Stimulated activated CD4-positive, alpha-beta T cell treated with anti-CD3 and anti-CD28 coated beads, TNF-alpha, amount 100 ng/mL, for 48 hours (primary cell): ENCODE data around the gene WDR31.
A peak's percentile ranks its signal among the peaks of the same experiment; 100 is the strongest.
"Not testable (repeated sequence)": the region's sequence is repeated elsewhere in the genome, so short reads cannot be mapped to it uniquely, and the experiment has no call there.

Source experiments
- DNase-seq, 3 donors: peaks; one replicate each; pipeline ENCODE4 v3.0.0-alpha.2; 2020; ENCODE audit warnings: low read depth in 3 of 3

Gene WDR31

DNA sequence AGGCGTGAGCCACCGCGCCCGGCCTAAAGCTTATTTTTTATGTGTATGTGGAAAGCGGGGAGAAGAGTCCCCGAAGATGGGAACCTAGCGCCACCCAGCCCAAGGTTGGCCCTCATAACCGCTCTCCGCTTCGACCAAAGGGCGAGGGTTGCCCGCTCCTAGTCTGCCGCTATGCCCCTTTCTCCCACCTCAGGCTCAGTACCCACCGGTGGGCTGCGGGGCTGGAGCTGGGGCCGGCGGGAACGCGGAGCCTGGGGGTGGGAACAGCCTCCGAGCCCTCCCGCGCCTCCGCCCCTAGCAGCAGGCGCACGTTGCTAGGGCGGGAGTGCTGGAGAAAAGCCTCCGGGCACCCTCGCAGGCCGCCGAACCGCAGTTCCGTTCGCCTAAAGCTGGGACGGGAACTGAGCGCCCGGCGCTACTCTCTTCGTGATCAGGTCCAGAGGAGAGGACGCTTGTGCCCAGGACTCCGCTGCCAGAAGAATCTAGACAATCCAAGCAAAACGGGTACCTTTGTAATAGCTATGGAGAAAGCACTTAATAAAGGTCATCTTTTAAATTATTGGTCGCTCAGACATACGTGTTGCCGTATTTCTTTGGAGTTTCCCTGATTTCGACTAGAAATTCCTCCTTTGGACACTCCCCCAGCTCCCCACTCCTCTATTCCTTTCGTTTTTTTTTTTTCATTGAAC, at the start of gene WDR31:
Gene WDR31, minus strand, starts transcription at position 265 of the 689 bp plus-strand sequence. CDS start 8,253 bp downstream, outside the sequence.
- peak; percentile 62 to 75 (median 73) for DNase-seq

DNA sequence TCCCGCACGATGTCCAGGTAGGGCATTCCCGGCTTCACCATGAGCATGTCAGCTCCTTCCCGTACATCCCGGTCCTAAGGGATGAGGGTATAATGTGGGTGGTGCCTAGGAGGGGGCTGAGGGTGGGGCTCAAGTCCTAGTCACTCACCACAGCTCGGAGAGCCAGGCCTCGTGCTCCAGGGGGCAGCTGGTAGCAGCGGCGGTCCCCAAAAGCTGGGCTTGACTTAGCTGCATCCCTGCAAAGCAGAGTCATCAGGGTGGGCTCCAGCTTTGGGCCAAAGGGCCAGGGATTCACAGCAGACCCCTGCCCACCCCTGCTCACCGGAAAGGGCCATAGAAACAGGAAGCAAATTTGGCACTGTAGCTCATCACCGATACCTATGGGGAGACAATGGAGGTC, 49.4 kb upstream of the WDR31 start:
- DNase-seq = no peak

DNA sequence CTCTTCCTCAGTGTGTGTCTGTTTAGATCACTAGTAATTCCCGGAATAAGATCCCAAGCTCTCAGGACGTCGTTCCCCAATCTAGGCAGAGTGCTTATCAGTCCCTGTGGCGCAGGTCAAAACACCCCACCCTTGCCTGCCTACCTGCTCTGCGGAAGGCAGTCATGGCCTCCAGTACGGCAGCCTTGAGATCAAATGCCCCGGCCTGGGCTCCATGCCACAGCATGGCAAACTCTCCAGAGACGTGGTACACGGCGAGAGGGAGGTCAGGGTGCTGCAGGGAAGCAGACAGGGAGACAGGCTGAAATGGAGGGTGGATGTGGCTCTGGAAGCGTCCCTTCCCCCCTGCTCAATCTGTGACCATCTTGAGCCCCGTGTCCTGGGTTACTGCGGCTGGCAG, 48.8 kb upstream of the WDR31 start:
- no peak for DNase-seq

DNA sequence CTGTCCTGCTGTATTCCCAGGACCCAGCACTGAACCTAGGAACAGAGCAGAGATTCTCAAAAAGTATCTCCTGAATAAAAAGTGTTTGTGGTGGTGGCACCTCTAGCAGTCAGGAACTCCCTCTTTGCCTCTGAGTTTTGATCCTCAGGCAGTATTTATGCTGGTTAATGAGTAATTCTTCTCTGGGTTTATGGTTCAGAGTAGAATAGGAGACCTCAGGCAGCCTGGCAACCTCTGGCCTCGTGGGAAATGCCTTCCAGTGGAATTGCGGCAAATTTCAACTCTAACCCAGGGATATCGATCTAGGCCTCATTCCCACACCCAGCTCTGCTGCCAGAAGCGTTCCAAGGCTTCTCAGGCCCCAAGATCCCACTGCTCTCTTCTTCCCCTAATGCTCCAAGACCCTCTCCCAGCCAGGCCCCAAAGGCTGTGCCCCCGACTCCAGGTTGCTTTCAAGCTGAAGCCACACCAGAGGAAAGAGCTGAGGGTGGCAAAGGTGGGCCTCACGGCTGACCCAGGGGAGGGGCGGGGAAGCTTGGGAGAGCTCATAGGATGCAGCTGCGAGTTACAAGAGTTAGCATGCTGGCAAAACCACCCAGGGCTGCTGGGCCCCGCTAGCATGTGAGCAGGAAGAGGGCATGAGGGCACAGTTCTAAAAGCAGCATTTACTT, 47.6 kb upstream of the WDR31 start:
- no peak for DNase-seq

DNA sequence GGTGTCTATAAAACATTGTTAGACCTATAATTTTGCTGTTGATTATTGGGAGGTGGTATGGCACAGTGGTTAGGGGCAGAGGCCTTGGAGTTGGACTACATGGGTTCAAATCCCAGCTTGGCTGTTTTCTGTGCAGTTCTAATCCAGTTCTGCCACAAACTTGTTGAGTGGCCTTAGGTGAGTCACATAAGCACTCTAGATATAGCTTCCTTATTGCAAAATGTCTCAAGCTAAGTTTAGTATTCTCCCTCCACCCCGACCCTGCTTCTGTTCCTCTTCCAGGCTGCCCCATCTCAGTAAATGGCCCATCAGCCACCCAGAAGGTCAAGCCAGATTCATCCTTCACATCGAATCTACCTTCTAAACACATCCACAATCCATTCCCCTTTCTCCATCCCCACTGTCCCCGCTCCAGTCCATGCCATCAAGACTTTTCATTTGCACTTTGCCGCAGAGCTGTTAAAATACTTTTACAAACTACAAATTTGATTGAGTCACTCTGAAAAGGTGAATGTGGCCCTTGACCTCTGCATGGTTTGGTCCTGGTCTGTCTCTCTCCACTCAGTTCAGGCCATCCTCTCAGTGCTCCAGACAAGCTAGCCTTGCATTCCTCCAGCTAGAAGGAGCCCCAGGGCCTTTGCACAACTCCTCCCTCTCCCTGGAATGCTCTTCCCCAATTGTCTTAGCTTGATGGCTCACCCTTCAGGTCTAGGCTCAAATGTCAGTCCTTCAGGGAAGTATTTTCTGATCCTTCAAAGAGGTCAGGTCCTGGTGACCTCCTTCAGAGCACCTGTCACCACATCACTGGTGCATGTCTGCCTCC, 46.7 kb upstream of the WDR31 start:
- no peak for DNase-seq

DNA sequence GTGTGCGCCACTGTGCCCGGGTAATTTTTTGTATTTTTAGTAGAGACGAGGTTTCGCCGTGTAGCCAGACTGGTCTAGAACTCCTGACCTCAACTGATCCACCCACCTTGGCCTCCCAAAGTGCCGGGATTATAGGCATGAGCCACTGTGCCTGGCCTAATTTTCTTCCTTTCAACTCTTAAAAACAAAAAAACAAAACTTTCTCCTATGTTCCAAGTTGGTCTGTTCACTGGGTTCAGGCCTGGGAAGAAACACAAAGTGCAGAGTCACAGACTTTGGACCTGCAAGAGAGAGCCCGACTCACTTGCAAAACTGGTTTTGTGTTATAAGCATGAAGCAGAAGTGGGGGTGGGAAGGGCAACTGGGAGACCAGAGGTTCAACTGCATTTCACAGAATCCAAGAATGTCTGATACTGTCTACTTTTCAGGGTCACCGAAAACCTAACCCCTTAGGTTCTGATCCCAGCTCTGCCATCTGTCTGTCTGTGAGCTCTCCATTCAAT, 41.9 kb upstream of the WDR31 start:
- no peak for DNase-seq

DNA sequence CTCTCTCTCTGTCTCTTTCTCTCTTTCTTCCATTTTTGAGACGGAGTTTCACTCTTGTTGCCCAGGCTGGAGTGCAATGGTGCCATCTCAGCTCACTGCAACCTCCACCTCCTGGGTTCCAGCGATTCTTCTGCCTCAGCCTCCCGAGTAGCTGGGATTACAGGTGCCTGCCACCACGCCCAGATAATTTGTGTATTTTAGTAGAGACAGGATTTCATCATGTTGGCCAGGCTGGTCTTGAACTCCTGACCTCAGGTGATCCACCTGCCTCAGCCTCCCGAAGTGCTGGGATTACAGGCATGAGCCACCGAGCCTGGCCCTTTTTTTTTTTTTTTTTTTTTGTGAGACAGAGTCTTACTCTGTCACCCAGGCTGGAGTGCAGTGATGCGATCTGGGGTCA, 41.4 kb upstream of the WDR31 start:
- not testable (repeated sequence) for DNase-seq

DNA sequence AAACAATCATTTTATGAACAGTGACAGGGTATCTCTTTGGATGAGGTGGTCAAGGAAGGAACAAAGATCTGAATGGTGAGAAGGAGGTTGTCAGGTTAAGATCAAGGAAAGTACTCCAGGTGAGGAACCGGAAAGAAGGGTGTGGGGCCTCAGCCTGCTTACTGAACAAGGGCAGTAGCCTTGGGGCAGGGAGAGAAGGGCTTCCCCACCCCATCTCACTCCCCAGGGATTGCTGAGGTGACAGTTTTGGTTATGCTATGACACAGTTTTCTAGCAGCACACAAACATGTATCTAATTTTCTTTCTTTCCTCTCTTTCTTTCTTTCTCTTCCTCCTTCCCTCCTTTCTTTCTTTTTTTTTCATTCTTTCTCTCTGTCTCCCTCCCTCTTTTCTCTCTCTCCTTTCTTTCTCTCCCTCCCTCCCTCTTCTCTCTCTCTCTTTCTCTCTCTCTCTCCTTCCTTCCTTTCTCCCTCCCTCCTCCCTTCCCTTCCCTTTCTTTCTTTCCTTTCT, 40.8 kb upstream of the WDR31 start:
- no peak for DNase-seq

DNA sequence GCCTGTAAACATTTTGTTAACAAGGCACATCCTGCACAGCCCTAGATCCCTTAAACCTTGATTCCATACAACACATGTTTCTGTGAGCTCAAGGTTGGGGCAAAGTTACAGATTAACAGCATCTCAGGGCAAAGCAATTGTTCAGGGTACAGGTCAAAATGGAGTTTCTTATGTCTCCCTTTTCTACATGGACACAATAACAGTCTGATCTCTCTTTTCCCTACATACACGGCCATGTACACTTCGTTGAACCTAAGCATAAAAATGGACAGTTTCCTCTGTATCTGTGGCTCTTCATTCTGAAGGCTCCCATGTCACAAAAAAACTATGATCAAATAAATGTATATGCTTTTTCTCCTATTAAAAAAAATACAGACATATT, 39.7 kb upstream of the WDR31 start:
- DNase-seq = not testable (repeated sequence)

DNA sequence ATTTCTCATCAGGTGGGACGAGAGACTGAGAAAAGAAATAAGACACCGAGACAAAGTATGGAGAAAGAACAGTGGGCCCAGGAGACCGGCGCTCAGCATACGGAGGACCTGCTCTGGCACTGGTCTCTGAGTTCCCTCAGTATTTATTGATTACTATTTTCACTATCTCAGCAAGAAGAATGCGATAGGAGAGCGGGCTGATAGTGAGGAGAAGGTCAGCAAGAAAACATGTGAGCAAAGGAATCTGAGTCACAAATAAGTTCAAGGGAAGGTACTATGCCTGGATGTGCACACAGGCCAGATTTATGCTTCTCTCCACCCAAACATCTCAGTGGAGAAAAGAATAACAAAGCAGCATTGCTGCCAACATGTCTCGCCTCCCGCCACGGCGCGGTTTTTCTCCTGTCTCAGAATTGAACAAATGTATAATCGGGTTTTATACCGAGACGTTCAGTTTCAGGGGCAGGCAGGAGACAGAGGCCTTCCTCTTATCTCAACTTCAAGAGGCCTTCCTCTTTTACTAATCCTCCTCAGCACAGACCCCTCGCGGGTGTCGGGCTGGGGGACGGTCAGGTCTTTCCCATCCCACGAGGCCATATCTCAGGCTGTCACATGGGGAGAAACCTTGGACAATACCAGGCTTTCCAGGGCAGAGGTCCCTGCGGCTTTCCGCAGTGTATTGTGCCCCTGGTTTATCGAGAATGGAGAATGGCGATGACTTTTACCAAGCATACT, 39.2 kb upstream of the WDR31 start:
- DNase-seq = not testable (repeated sequence)

DNA sequence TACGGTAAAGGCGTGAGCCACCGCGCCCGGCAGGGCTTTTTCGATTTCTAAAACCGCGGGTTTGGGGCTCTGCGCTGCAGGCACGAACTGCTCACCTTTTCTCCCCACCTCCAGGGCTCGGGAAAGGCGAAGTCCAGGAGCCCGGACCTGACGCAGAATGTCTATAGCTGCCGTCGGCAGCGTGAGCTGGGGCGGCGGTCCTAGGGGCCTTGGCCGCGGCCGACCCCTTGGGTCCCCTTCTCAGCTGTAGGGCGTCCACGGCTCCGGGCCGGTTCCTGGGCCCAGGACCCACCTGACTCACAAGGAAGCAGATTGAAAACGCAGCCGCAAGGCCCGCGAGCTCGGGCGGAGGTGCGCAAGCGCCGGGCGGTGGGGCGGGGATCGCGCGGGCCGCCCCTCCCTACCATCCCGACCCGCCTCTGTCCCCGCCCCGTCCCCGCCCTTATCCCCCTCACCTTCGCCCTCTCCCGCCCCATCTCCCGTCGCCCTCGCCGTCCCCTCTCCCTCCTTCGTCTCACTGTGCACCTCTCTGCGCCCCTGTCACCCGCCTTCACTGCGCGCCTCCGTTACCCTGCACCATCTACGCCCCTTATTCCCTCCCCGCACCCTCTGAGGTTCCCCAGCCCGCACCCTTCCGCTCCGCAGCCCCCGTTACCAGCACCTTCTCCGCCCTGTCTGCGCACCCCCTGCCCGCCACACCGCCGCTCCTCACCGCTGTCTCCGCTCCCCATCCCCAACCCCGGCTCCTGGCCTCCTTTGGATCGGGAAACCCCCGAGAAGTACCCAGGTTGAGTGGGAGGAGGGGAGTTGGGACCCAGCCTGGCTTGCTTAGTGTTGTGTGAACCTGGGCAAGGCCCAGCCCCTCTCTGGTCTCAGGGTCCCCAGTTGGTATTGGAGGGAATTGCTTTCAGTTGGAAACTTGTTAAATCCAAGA, 36.8 kb upstream of the WDR31 start, which contains the start of gene HDHD3:
Gene HDHD3, minus strand, starts transcription at position 353 of the 934 bp plus-strand sequence. CDS start 2,632 bp downstream, outside the sequence.
- peak; percentile 55 to 83 (median 58) for DNase-seq

DNA sequence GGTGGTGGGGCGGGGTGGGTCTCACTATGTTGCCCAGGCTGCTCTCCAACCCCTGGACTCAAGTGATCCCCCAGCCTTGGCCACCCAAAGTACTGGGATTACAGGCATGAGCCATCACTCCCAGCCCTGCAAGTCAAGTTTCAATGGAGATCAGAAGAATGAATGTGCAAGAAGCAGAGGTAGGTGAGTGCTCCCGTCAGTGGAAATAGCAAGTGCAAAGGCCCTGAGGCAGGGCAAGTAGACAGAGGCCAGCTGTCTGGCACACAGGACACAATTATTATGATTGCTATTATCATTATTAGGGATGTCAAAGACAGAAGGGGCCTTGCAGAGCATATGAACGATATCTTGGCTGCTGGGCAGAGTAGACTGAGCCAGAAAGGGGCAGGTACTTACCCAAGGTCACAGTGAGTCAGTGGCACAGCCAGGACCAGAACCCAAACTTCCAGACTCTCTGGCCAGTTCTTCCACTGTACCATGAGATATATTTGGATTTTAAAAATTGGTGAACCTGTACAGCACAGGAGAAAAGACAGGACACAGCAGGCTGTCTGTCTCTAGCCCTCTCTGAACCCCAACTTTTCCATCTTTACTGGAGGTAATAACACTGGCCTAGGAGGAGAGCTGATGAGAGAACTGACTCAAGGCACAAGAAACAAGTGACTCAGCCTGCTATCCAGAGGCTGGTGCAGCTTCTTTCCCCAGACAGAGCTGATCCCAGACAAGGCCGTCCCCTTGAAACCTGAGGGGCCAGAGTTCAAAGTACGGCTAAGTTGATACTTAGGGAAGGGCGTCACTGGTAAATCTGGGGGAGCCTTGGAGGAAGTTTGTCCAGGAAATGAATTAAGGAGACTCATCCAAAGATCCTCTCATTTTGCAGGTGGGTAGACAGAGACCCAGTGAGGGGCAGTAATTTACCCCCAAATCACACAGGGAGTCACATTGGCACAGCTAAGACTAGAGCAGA, 35.3 kb upstream of the WDR31 start:
- no peak for DNase-seq

DNA sequence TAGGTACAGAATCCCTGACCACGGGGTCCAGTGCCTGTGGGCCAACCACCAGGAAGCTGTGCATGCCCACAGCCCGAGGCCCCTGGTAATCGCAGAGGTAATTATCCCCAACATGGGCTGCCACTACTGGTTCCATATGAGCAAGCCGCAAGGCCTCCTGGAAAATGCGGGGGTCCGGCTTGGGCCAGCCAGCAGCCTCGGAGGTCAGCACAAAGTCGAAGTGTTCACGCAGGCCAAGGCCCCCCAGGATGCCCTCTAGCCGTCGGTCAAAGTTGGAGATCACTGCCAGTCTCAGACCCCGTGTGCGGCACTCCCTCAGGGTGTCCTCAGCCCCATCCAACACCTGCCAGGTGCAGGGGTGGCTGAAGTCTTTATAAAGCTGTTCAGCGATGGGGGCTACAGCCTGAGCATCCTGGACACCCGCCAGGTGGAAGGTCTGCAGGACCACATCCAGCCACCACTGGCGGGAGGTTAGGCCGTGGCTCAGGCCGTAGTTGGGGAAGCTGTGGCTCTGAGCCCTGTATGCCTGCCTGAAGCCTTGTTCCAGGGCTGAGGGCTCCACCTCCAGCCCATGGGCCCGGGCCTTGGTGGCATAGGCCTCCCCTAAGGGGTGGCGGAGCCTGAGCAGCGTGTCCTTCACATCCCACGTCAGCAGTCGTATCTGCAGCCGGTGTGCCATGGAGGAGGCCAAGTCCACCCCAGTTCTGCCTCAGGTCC, 33.8 kb upstream of the WDR31 start:
- no peak for DNase-seq

DNA sequence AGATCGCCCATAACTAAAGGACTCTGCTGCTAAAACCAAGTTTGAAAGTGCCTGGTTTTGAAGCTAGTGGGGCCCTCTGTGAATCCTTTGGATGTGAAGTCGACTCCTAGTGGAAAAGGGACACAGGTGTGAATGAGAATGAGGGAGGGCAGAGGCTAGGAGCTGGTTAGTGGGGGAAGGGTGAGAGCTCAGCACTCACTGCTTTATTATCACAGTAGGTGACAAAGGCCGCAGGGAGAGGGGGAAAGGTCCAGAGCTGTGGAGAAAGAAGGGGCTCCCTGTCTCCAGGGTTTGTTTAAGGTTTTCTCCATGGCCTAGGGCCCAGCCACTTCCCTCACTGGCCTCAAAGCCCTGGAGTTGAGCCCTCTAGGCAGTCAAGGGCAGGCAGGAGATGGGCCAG, 33.2 kb upstream of the WDR31 start:
- DNase-seq = no peak

DNA sequence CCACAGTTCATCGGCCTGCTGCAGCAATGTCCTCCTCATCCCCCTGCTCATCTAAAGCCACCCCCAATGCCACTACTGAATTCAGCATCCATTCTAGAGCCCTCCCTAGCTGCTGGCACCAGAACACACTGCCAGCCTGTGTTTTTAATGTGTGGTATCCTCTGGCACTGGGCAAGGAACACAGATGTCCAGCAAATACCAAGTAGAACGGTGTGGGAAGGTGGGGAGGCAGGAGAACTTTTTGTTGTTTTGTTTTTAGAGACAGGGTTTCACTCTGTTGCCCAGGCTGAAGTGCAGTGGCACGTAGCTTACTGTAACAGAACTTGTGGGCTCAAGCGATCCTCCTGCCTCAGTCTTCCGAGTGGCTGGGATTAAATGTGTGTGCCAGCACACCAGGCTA, 32.0 kb upstream of the WDR31 start:
- DNase-seq = no peak

DNA sequence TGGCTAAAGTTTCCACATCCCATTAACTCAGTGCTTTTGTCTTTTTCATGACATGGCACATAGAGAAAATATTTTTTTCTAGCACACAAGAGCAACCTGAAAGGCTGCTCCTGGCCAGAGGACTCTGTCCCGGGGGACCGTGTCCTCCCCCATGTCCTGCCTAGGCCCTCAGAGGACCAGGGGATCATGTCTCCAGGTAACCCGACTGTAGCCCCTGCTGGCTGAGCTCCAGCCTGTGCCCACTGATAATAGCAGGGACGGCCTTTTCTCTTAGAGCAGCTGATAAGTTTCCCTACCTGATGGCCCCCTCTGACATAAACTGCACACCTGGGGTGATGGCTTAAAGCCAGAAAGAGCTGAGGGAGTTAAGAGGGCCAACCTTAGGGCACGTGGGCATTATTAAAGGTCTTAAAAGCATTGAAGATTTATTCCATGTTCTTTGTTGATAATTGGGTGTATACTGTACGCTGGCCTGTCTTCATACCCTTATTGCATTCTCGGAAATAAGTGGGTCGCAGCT, 30.8 kb upstream of the WDR31 start:
- no peak for DNase-seq

DNA sequence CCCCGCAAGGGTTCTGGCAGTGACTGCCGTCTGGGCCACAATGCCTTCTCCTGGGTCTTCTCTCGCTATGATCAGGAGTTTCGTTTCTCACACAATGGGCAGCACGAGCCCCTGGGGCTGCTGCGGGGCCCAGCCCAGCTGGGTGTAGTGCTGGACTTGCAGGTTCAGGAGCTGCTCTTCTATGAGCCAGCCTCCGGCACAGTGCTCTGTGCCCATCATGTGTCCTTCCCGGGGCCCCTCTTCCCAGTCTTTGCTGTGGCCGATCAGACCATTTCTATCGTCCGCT, 29.7 kb upstream of the WDR31 start:
- no peak for DNase-seq
